ENCODE measurements around the gene CATSPERB. TPM values are rescaled to one million over a fixed set of nuclear protein-coding genes. Genes with fewer than 3 reads are reported as not detected.

CATSPERB gene
- total RNA-seq, 2 donors from 2014 or later: 14.5 to 35.1 TPM

GRCh38 chr14:91586410-91586809 is 145.5 kb downstream of the CATSPERB start:
- ATAC-seq (ENCODE audit: insufficient number of reproducible peaks, low FRiP score, low read depth) (no peak), DNase-seq (ENCODE audit: low spot score) (no peak)
- no peak for TF ChIP-seq CTCF (IDR thresholded peaks at IDR 0.05)
- Histone ChIP-seq H3K36me3 (no peaks in the 10 kb centered on the region), H3K4me1 (ENCODE audit: control insufficient read depth in 1 of 2, low read depth in 2 of 2) (no peaks in the 10 kb centered on the region), H3K9me3 (no peaks in the 10 kb centered on the region), H3K27ac (no peak overlapping the region), H3K4me3 (no peak overlapping the region), H3K27me3 (replicated peaks; ENCODE audit: insufficient read depth) (no peaks in the 10 kb centered on the region)

- ATAC-seq (ENCODE audit: insufficient number of reproducible peaks, low FRiP score, low read depth) (no peak), DNase-seq (ENCODE audit: low spot score) (no peak)
- no peaks in the 10 kb centered on the region for H3K36me3 ChIP-seq
- no peak for TF ChIP-seq CTCF (IDR thresholded peaks at IDR 0.05)
- no peak overlapping the region for H3K4me3 ChIP-seq
- no peaks in the 10 kb centered on the region for H3K27me3 ChIP-seq (replicated peaks; ENCODE audit: insufficient read depth)
- H3K4me1 ChIP-seq (ENCODE audit: control insufficient read depth in 1 of 2, low read depth in 2 of 2): no peaks in the 10 kb centered on the region
- no peak overlapping the region for H3K27ac ChIP-seq
- H3K9me3 ChIP-seq: no peaks in the 10 kb centered on the region
These were observed 146.0 kb downstream of the CATSPERB start for GRCh38 chr14:91585856-91586255.

- Histone ChIP-seq H3K9me3 (no peaks in the 10 kb centered on the region), H3K27me3 (replicated peaks; ENCODE audit: insufficient read depth) (no peaks in the 10 kb centered on the region), H3K4me1 (ENCODE audit: control insufficient read depth in 1 of 2, low read depth in 2 of 2) (no peaks in the 10 kb centered on the region), H3K4me3 (no peak overlapping the region), H3K36me3 (no peaks in the 10 kb centered on the region), H3K27ac (no peak overlapping the region)
- DNase-seq (ENCODE audit: low spot score) (no peak), ATAC-seq (ENCODE audit: insufficient number of reproducible peaks, low FRiP score, low read depth) (no peak)
- TF ChIP-seq CTCF (IDR thresholded peaks at IDR 0.05): no peak
These were observed 149.1 kb downstream of the CATSPERB start for GRCh38 chr14:91582761-91583160.

- no peaks in the 10 kb centered on the region for H3K27me3 ChIP-seq (replicated peaks; ENCODE audit: insufficient read depth)
- no peak overlapping the region for H3K4me3 ChIP-seq
- no peaks in the 10 kb centered on the region for H3K36me3 ChIP-seq
- no peaks in the 10 kb centered on the region for H3K4me1 ChIP-seq (ENCODE audit: control insufficient read depth in 1 of 2, low read depth in 2 of 2)
- no peak for DNase-seq (ENCODE audit: low spot score)
- TF ChIP-seq CTCF (IDR thresholded peaks at IDR 0.05): no peak
- ATAC-seq (ENCODE audit: insufficient number of reproducible peaks, low FRiP score, low read depth): no peak
- H3K9me3 ChIP-seq: no peaks in the 10 kb centered on the region
- H3K27ac ChIP-seq: no peak overlapping the region
These were observed 150.9 kb downstream of the CATSPERB start for GRCh38 chr14:91580876-91581577.

- DNase-seq (ENCODE audit: low spot score) (no peak), ATAC-seq (ENCODE audit: insufficient number of reproducible peaks, low FRiP score, low read depth) (no peak)
- Histone ChIP-seq H3K36me3 (no peaks in the 10 kb centered on the region), H3K27me3 (replicated peaks; ENCODE audit: insufficient read depth) (no peaks in the 10 kb centered on the region), H3K27ac (no peak overlapping the region), H3K9me3 (no peaks in the 10 kb centered on the region), H3K4me3 (no peak overlapping the region), H3K4me1 (ENCODE audit: control insufficient read depth in 1 of 2, low read depth in 2 of 2) (peaks cover 5 to 9% of the 10 kb centered on the region in 2 donors)
- TF ChIP-seq CTCF (IDR thresholded peaks at IDR 0.05): no peak
These were observed 154.2 kb downstream of the CATSPERB start for GRCh38 chr14:91577632-91578233.

Measured in thoracic aorta (tissue), 2 donors.